Measurements from ENCODE around the gene KLK14. TPM values are rescaled to one million over a fixed set of nuclear protein-coding genes. Genes with fewer than 3 reads are reported as not detected.

KLK14 gene
- total RNA-seq, 2 donors from 2014 or later: not detected

- intact Hi-C loops (cut with DNase I): no loop called here
- peak; percentile 16 for DNase-seq (ENCODE audit: low spot score)
These were observed 9.5 kb upstream of the KLK14 start for GRCh38 chr19:51091895-51092873.

- peak; percentile 30 for DNase-seq (ENCODE audit: low spot score)
- intact Hi-C loops (cut with DNase I): no loop called here
These were observed 8.4 kb upstream of the KLK14 start for GRCh38 chr19:51091126-51091525.

- intact Hi-C loops (cut with DNase I): no loop called here
- peak; percentile 37 for DNase-seq (ENCODE audit: low spot score)
These were observed 7.8 kb upstream of the KLK14 start for GRCh38 chr19:51090471-51090870.

- DNase-seq (ENCODE audit: low spot score): peak; percentile 67
- intact Hi-C loops (cut with DNase I): no loop called here
These were observed 7.1 kb upstream of the KLK14 start for GRCh38 chr19:51089786-51090185.

- intact Hi-C loops (cut with DNase I): loop anchor here in 1 of 2 donors (2.0 kb wide), 1 partner anchor 72 kb away; no protein-coding TSS in a partner anchor
- DNase-seq (ENCODE audit: low spot score): peak; percentile 38
These were observed 3.6 kb upstream of the KLK14 start for GRCh38 chr19:51086153-51086850.

- intact Hi-C loops (cut with DNase I): no loop called here
- peak; percentile 53 for DNase-seq (ENCODE audit: low spot score)
These were observed 1.8 kb upstream of the KLK14 start for GRCh38 chr19:51084505-51084904.

GRCh38 chr19:51083783-51084182 is 1.1 kb upstream of the KLK14 start:
- intact Hi-C loops (cut with DNase I): no loop called here

GRCh38 chr19:51083181-51083580 is 494 bp upstream of the KLK14 start:
- intact Hi-C loops (cut with DNase I): no loop called here

More at GRCh38 chr19:51083783-51084182, 1.1 kb upstream of the KLK14 start:
- peak; percentile 52 for DNase-seq (ENCODE audit: low spot score)

GRCh38 chr19:51081476-51081875 is 1.2 kb downstream of the KLK14 start:
- peak; percentile 22 for DNase-seq (ENCODE audit: low spot score)
- intact Hi-C loops (cut with DNase I): no loop called here

More at GRCh38 chr19:51083181-51083580, 494 bp upstream of the KLK14 start:
- no peak for DNase-seq (ENCODE audit: low spot score)

GRCh38 chr19:51079481-51080110 is 3.1 kb downstream of the KLK14 start:
- intact Hi-C loops (cut with DNase I): no loop called here

GRCh38 chr19:51078731-51079130 is 4.0 kb downstream of the KLK14 start:
- intact Hi-C loops (cut with DNase I): no loop called here
- no peak for DNase-seq (ENCODE audit: low spot score)

More at GRCh38 chr19:51079481-51080110, 3.1 kb downstream of the KLK14 start:
- DNase-seq (ENCODE audit: low spot score): no peak

GRCh38 chr19:51078104-51078503 is 4.6 kb downstream of the KLK14 start:
- intact Hi-C loops (cut with DNase I): no loop called here
- no peak for DNase-seq (ENCODE audit: low spot score)

- DNase-seq (ENCODE audit: low spot score): no peak
- intact Hi-C loops (cut with DNase I): no loop called here
These were observed 6.0 kb downstream of the KLK14 start for GRCh38 chr19:51076631-51077213.

GRCh38 chr19:51075998-51076397 is 6.7 kb downstream of the KLK14 start:
- intact Hi-C loops (cut with DNase I): no loop called here
- no peak for DNase-seq (ENCODE audit: low spot score)

GRCh38 chr19:51071095-51071405 is 11.6 kb downstream of the KLK14 start:
- DNase-seq (ENCODE audit: low spot score): no peak
- intact Hi-C loops (cut with DNase I): no loop called here

- DNase-seq (ENCODE audit: low spot score): no peak
- intact Hi-C loops (cut with DNase I): no loop called here
These were observed 12.2 kb downstream of the KLK14 start for GRCh38 chr19:51070334-51071094.

- intact Hi-C loops (cut with DNase I): no loop called here
- DNase-seq (ENCODE audit: low spot score): no peak
These were observed 16.1 kb downstream of the KLK14 start for GRCh38 chr19:51066393-51067186.

All from posterior vena cava (tissue), 2 donors.